Activated CD4-positive, alpha-beta T cell treated with anti-CD3 and anti-CD28 coated beads, Interleukin-2, amount 50 U/mL, for 24 hours (primary cell): Measurements from ENCODE around the gene GADD45A.
"Not testable (repeated sequence)": the region's sequence is repeated elsewhere in the genome, so short reads cannot be mapped to it uniquely, and the experiment has no call there.

Experiments used
- DNase-seq, 2 donors: peaks; one replicate each; pipeline ENCODE4 v3.0.0-alpha.2; 2020; ENCODE audit warnings: low read depth in 1 of 2, low spot score in 1 of 2

GADD45A gene

DNA sequence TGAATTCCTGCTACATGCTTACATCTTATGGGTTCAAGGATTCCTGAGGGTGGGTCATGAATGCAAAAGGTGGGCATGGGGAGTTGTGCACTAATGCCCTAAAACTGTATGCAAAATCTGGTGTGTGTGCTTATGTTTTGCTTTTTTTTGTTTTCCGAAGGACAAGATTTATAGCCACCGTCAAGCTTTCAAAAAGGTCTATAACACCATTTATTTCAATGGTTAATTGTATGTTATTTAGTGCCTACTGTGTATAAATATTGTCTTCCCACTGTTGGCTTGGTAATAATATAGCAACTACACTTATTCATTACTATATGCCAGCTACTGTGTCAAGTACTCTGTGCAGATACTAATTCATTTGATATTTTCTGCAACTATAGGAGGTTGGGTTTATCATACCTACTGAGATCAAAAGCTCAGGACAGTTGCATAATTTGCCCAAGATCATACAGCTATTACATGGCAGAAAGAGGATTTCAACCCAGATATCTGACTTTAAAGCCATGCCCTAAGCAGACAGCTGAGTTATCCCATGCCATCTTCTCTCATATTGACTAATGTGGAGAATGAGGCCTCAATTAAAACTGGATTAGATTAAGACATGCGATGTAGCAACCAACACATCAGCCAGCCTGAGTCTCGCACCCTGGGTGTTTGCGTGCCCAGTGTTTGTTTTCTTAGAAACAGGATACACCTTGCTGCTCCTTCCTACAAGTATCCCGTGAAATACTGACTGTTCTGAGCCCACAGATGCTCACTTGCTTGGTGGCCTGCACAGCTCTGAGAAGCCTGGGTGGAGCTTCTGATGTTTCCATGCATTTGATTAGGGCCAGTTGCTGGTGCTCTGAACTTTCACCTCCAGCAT, 34.6 kb downstream of the GADD45A start:
- DNase-seq, result no peak

DNA sequence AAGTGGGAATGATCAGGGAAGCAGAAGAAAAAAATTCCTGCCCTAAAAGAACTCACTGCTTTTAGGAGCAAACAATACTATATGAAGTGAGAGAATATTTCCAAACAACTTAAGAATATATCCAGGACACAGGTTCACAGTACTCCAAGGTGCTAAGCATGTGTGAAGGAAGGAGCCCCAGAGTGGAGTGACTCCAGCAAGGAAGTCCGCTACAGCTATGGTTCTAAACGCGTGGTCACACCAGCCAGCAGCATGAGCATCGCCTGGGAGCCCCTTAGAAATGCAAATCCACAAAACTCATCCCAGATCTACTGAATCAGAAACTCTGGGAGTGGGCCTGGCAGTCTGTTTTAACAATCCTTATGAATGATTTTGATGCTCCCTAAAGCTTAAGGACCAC, 36.1 kb downstream of the GADD45A start:
- DNase-seq, result no peak

DNA sequence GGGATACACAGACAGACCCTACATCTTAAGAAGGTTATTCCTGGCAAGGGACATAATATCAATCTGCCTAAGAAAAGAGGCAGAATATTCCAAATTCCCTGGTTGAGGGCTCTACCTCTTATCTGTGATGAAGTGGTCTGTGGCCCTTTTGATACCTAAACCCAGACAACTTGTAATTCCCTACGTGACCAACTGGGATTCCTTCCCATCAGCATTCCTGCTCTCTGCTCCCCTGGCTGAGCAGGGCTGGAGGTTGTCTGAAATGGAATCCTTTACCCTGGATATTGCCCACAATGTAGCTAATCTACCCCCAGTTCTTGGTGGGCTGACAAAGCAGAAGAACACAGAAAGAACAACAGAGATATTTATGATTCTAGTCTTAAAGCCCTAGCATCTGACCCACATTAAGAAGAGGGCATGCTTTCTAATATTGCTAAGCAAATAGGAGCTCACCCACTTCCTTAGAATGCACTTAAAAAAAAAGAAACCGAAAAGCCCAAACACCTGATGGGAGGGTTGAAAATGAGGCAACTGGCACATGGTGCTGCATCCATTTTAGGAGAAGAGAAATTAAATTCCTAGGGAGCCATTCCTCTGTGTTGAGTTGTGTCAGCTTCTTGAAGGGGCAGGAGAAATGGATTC, 36.8 kb downstream of the GADD45A start:
- DNase-seq, result no peak

DNA sequence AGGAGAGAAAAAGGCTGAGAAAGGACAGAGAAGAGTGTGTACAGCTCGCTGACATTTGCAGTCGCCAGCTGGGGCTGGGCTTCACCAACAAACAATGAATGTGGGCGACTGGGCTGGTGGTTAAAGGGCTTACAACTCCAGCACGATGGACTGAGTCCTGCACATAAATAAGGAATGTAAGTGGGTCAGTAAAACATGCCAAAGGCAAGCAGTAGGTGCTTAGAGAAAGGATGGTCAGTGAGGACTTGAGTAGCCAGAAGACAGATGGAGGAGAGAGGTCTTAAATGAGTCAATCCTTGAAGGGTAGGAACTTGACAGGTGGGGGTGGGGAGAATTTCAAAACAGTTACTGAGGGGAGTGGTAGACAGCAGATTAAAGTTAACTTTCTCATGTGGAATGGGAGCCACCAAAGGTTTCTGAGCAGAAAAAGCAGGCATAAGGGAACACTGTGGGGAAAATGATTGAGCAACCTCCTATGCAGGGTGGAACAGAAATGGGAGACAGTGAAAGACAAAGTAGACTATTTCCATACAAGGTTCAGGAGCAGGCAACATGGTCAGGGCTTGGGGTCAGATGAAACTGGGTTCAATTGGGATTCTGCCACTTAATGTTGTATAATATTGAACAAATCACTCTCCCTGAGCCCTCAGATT, 37.4 kb downstream of the GADD45A start:
- DNase-seq, result no peak

GRCh38 chr1:67723126-67723525, 38.1 kb downstream of the GADD45A start:
- DNase-seq, result no peak

DNA sequence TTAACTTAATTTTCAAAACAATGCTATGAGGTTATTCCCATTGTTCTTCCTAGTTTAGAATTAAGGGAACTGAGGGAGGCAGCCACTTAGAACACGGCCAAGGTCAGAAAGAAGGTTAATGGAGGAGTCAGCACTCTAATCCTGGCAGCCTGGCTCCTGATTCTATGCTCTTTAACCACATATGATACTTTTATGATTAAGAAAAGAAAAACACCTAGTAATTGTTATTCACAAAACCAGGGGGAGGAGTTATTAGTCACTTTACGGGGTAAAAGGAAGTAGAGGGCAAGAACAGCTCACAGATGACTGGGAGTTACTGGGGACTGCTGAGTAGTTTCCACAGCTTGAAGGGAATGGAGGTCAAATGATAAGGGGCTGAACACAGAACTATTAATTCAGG, 38.6 kb downstream of the GADD45A start:
- peak in 1 of 2 donors; percentile 27 for DNase-seq

DNA sequence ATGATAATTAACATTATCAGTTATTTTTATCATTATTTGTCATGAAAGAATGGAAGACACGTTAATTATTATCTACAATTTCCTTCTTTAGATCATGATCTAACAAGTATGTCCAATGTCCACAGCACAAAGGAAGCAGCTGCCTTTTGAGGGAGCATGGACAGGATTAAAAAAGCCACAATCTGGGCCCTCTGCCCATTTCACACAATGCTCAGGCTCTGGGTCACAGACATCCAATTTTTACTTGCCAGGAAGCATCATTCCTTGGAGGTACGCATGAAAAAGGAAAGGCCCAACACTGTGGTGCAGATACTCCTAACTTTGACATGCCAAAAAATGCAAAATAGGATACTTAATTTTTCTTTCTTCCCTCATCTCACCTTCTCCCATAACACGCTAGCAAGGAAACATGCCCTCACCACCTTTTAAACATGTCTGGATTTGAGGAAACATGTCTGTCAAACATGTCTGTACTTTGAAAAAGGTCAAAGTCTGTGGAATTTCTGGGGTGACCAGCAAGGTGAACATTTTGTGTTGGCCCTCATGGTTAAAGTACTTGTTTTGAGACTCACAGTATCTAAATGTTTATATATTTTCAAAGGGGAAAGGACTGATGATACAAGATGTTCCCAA, 40.0 kb downstream of the GADD45A start:
- DNase-seq, result no peak

GRCh38 chr1:67726224-67726623, 41.2 kb downstream of the GADD45A start:
- no peak for DNase-seq

DNA sequence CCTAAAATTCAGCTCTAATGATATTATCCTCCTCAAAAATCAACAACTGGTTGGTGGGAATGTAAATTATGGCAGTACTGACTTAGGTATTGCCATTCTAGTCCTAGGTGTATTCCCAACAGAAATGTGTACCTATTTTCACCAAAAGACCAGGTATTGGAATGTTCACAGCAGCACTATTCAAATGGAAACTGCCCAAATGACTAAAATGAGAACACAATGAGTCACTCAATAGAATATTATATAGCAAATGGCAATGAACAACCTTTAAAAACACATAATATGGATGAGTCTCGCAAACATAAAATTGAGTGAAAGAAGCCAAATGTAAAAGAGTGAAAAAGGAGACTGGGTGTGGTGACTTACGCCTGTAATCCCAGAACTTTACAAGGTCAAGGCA, 44.9 kb downstream of the GADD45A start:
- no peak for DNase-seq

- DNase-seq, result not testable (repeated sequence)
These were observed 45.3 kb downstream of the GADD45A start for GRCh38 chr1:67730312-67730711.

DNA sequence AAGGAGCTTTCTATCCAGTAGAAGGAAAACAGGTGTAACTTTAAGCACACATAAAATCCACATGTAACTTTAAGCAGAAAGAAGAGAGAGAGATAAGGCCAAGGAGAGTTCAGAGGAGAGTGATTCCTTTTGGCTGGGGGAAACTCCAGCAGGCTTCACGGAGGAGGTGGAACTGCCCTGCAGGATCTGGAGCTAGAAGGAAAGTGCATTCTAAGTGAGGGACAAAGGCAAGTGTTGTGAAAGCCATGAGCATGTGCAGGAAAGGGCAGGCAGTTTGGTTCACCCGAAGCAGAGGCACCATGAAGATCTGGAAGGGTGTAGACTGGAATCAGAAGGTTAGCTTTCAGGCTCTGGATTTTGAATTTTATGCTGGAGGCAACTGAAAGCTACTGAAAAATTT, 46.3 kb downstream of the GADD45A start:
- DNase-seq, result no peak

GRCh38 chr1:67732750-67733151, 47.8 kb downstream of the GADD45A start:
- DNase-seq, result no peak

DNA sequence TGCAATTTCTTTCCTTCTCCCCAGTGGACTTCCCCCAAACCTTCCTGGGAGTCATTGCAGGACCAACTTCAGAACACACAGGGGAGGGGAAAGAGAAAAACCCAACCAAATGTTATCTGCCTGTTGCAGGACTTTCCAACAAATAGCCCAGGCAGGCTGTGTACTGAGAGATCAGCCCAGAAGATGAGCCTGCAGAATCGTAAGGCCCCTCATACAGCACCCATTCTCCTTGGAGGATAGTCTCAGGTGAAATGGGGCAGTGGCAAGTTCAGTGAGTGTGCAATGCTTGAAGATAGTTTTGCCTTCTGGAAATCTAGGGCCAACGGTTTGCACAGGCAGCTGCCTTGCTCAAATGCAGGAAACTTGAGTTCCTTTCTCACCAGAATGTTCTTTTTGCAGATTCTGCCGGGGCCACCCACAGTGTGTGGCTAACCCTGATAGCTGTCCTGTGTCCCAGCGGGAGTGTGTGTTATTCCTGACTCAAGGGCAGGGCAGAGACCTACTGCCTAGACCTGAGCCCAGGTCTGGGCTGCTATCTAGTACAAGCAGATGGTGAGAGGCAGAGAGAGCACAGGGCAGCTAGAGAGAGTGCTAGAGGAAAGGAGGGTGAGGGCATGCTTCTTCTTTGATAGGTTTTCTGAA, 48.8 kb downstream of the GADD45A start:
- DNase-seq, result no peak

- no peak for DNase-seq
These were observed 49.3 kb downstream of the GADD45A start for GRCh38 chr1:67734323-67734690.

GRCh38 chr1:67735206-67735605, 50.2 kb downstream of the GADD45A start:
- no peak for DNase-seq

DNA sequence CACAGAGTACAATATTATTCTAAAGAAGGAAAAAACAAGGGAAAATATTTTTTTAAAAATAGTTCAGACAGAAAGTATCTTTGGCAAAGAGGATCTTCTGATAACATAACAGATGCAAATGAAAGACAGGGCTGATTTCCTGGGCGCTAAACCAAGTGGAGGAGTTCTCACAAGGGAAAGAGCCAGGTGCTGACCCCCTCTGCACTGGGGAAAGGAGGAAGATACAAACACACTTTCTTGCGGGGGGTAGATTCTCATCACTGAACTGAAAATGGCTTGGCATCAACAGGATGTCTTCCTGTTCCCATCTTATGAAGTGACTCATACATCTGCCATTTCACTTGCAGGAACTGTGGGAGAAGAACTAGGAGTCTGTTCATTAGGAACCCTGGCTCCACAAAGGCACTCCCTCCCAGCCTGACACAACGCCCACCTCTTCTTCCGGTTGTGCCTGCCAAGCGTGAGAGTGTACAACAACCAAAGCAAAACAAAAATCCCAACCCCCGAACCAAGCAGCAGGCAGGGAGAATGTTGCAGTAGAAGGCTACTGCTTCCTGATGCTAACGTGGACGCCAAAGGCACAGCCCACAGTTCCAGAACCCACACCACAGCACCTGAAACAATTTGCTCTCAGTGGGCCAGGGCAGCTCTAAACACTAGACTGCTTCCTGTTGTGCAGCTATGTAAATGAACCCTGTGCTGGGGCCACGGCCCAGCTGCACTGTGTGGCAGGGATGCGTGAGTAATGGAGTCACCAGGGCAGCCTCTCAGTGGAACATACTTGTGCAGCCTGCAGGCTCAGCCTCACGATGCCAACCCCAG, 51.0 kb downstream of the GADD45A start:
- DNase-seq, result peak in 1 of 2 donors; percentile 9

DNA sequence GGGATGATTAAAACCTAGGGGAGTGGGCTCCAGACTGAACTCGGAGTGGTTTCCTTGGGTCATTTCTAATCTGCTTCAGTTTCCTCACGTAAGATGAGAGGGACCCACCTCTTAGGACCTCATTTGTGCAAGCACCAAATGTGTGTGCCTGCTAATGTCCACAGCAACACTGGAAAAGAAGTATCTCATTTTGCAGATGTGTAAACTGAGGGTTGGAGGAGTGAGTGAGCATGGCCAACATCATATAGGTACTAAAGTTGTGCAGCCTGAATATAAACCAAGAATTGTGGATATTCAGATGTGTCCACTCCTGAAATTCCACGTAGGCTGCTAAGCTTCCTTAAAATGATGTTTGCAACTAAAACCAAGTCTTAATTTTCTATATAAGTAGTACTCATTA, 51.7 kb downstream of the GADD45A start:
- no peak for DNase-seq

DNA sequence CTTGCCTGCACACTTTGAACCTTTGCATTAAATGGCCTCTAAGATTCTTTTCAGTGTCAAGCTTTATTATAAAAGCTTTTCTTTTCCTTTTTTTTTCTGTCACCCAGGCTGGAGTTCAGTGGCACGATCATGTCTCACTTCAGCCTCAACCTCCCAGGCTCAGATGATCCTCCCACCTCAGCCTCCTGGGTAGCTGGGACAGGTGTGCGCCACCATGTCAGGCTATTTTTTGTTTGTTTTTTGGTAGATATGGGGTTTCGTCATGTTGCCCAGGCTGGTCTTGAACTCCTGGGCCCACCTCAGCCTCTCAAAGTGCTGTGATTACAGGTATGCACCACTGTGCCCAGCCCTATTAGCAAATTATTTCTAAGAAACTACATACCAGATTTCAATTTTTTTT, 52.9 kb downstream of the GADD45A start:
- no peak for DNase-seq
